ENCODE results near the gene MRPL51. TPM values are rescaled to one million over a fixed set of nuclear protein-coding genes. Genes with fewer than 3 reads are reported as not detected.

Gene MRPL51
- polyA plus RNA-seq, 1 experiment, result 53.4 TPM

DNA sequence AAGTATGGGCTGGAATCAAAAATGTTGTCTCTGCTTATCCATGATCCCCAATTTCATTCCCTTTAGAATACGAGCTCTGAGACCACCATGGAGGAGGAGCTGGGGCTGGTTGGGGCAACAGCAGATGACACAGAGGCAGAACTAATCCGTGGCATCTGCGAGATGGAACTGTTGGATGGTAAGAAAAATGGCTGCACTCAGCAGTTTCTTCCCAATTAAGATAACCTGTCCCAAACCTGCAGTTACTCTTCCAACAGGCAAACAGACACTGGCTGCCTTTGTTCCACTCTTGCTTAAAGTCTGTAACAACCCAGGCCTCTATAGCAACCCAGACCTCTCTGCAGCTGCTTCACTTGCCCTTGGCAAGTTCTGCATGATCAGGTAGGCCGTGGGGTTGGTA, 34.6 kb upstream of the MRPL51 start:
- ChIA-PET CTCF (no interaction called here), POLR2A (no interaction called here)
- Histone ChIP-seq H3K27me3 (ENCODE audit: control insufficient read depth, insufficient read depth, low read length) (no peaks in the 10 kb centered on the region), H3K36me3 (ENCODE audit: control insufficient read depth, insufficient read depth, low read length) (peaks cover 49% of the 10 kb centered on the region), H3K4me3 (ENCODE audit: low read depth, low read length) (no peak overlapping the region)
- TF ChIP-seq, protein P1, sequence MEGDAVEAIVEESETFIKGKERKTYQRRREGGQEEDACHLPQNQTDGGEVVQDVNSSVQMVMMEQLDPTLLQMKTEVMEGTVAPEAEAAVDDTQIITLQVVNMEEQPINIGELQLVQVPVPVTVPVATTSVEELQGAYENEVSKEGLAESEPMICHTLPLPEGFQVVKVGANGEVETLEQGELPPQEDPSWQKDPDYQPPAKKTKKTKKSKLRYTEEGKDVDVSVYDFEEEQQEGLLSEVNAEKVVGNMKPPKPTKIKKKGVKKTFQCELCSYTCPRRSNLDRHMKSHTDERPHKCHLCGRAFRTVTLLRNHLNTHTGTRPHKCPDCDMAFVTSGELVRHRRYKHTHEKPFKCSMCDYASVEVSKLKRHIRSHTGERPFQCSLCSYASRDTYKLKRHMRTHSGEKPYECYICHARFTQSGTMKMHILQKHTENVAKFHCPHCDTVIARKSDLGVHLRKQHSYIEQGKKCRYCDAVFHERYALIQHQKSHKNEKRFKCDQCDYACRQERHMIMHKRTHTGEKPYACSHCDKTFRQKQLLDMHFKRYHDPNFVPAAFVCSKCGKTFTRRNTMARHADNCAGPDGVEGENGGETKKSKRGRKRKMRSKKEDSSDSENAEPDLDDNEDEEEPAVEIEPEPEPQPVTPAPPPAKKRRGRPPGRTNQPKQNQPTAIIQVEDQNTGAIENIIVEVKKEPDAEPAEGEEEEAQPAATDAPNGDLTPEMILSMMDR (IDR thresholded peaks at IDR 0.05; ENCODE audit: insufficient read depth, low read depth, low read length), result no peak
- DNase-seq (ENCODE audit: low read depth), result no peak

GRCh38 chr12:6526766-6527525, 33.9 kb upstream of the MRPL51 start:
- no peak for DNase-seq (ENCODE audit: low read depth)
- Histone ChIP-seq H3K36me3 (ENCODE audit: control insufficient read depth, insufficient read depth, low read length) (peaks cover 50% of the 10 kb centered on the region), H3K4me3 (ENCODE audit: low read depth, low read length) (no peak overlapping the region), H3K27me3 (ENCODE audit: control insufficient read depth, insufficient read depth, low read length) (no peaks in the 10 kb centered on the region)
- TF ChIP-seq, protein P1 (IDR thresholded peaks at IDR 0.05; ENCODE audit: insufficient read depth, low read depth, low read length), result no peak
- POLR2A ChIA-PET, result no interaction called here
- CTCF ChIA-PET, result no interaction called here

DNA sequence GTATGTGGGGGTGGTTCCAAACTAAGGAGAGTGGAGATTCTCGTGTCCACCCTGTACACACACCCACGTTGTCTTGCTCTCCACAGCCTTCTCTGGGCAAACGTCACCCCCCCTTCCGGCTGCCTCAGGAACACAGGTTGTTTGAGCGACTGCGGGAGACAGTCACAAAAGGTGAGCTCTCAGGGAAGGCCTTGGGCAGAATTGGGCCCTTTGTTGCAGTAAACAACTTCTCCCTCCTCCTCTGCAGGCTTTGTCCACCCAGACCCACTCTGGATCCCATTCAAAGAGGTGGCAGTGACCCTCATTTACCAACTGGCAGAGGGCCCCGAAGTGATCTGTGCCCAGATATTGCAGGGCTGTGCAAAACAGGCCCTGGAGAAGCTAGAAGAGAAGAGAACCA, 33.1 kb upstream of the MRPL51 start:
- CTCF ChIA-PET, result no interaction called here
- Histone ChIP-seq H3K4me3 (ENCODE audit: low read depth, low read length) (no peak overlapping the region), H3K36me3 (ENCODE audit: control insufficient read depth, insufficient read depth, low read length) (peaks cover 51% of the 10 kb centered on the region), H3K27me3 (ENCODE audit: control insufficient read depth, insufficient read depth, low read length) (no peaks in the 10 kb centered on the region)
- POLR2A ChIA-PET, result interaction anchor here (0.5 kb wide), 1 partner anchor 163 kb away, joined by 6 read pairs; no protein-coding TSS in a partner anchor
- DNase-seq (ENCODE audit: low read depth), result no peak
- TF ChIP-seq, protein P1 (IDR thresholded peaks at IDR 0.05; ENCODE audit: insufficient read depth, low read depth, low read length), result no peak

DNA sequence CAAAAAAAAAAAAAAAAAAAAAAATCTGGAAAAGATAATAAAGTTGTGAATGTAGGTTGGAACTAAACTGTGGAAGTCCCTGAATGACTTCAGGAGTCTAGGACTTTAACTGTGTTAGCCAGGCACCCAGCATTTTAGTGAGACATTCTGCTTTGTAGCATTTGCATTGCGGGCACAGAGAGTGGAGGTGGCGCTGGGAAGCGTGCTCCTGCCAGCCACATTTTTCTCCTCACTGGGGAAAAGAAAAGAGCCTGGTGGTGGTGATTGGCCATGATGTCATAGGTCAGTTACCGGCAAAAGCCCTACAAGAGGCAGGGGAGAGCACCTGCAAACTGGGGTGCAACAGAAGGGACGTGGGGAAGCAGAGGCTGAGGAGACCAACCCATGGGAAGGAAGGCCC, 31.6 kb upstream of the MRPL51 start:
- ChIA-PET CTCF (interaction anchor here (0.8 kb wide), 1 partner anchor 8 kb away, joined by 3 read pairs; no protein-coding TSS in a partner anchor), POLR2A (no interaction called here)
- peaks cover 51% of the 10 kb centered on the region for H3K36me3 ChIP-seq (ENCODE audit: control insufficient read depth, insufficient read depth, low read length)
- H3K27me3 ChIP-seq (ENCODE audit: control insufficient read depth, insufficient read depth, low read length), result no peaks in the 10 kb centered on the region
- TF ChIP-seq, protein P1 (IDR thresholded peaks at IDR 0.05; ENCODE audit: insufficient read depth, low read depth, low read length), result no peak
- H3K4me3 ChIP-seq (ENCODE audit: low read depth, low read length), result no peak overlapping the region
- no peak for DNase-seq (ENCODE audit: low read depth)

DNA sequence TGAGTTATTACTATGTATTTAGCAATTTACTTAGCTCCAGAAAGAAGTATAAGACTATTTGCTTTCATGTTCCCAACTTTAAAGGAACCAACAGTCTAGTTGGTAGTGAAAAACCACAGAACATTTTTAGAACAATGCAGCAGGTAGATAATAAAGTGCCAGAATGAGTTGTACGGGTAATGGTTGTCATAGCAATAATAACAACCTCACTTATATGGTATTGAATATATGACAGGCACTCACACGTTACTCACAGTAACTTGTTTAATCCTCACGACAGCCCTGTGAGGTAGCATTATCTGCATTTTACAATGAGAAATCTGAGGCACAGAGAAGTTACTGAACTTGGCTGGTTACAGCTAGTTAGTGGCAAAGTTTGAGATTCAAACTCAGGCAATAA, 30.6 kb upstream of the MRPL51 start:
- no peak for DNase-seq (ENCODE audit: low read depth)
- ChIA-PET CTCF (interaction anchor here (0.6 to 0.8 kb wide), 2 partner anchors 9 to 34 kb away, joined by 3 to 4 read pairs; no protein-coding TSS in a partner anchor), POLR2A (no interaction called here)
- Histone ChIP-seq H3K4me3 (ENCODE audit: low read depth, low read length) (no peak overlapping the region), H3K27me3 (ENCODE audit: control insufficient read depth, insufficient read depth, low read length) (no peaks in the 10 kb centered on the region), H3K36me3 (ENCODE audit: control insufficient read depth, insufficient read depth, low read length) (peaks cover 46% of the 10 kb centered on the region)
- TF ChIP-seq, protein P1 (IDR thresholded peaks at IDR 0.05; ENCODE audit: insufficient read depth, low read depth, low read length), result no peak
